SK-N-SH (cell line): Measurements from ENCODE around the gene CDH15. TPM values are rescaled to one million over a fixed set of nuclear protein-coding genes. Genes with fewer than 3 reads are reported as not detected.

Experiments
- CTCF ChIA-PET: fragments of 300-600, 350-600 bp; formaldehyde crosslinking; extraction: SDS; loops from one replicate; lab custom pipeline; 2021; lab: Yijun Ruan, JAX
- POLR2A ChIA-PET: fragments of 350-600 bp; sonication (Branson Sonifier 250); formaldehyde crosslinking; extraction: SDS; loops from one replicate; lab custom pipeline; 2020; ENCODE audit warnings: antibody characterized with exemption, inconsistent platforms; lab: Yijun Ruan, JAX
- DNase-seq: peaks from one replicate; pipeline ENCODE4 v3.0.0; 2012
- H2AFZ ChIP-seq: fragments of 200-600 bp; sonication (generic); 2 replicates; pipeline ENCODE4 v1.8.1; 2016; ENCODE audit warnings: antibody characterized with exemption, mild to moderate bottlenecking, low read depth
- H3F3A ChIP-seq: fragments of 200-600 bp; sonication (generic); replicated peaks from 2 replicates; pipeline ENCODE3; 2016; ENCODE audit warnings: antibody characterized with exemption, mild to moderate bottlenecking; ENCODE audit not compliant: insufficient read depth
- H3K27ac ChIP-seq, 2 experiments: fragments of 200-500 bp in 1 of 2; fragments of 200-600 bp in 1 of 2; sonication (Bioruptor generic) in 1 of 2; sonication (generic), shearing (Covaris generic) in 1 of 2; 2 replicates each; pipeline versions ENCODE4 v1.5.1 to v1.6.1; 2014 to 2016; ENCODE audit warnings: low read depth in 2 of 2, inconsistent platforms in 1 of 2, low read length in 1 of 2, mild to moderate bottlenecking in 1 of 2, mixed read lengths in 1 of 2
- H3K27me3 ChIP-seq: fragments of 200-600 bp; sonication (generic), shearing (Covaris generic); 2 replicates; pipeline ENCODE4 v1.6.1; 2016; ENCODE audit warnings: mixed run types; ENCODE audit not compliant: insufficient read depth
- H3K36me3 ChIP-seq, 2 experiments: fragments of 200-500 bp in 1 of 2; fragments of 200-600 bp in 1 of 2; sonication (Bioruptor generic) in 1 of 2; sonication (generic) in 1 of 2; replicated peaks in 1 of 2; 2 replicates each; pipeline versions ENCODE3 to v1.5.1; 2014 to 2016; ENCODE audit warnings: low read length in 1 of 2, mild to moderate bottlenecking in 1 of 2; ENCODE audit not compliant: insufficient read depth in 2 of 2, control insufficient read depth in 1 of 2
- H3K4me1 ChIP-seq, 2 experiments: fragments of 200-500 bp in 1 of 2; fragments of 200-600 bp in 1 of 2; sonication (Bioruptor generic) in 1 of 2; sonication (generic), shearing (Covaris generic) in 1 of 2; 2 replicates each; pipeline versions ENCODE4 v1.5.1 to v1.6.1; 2014 to 2016; ENCODE audit warnings: low read depth in 1 of 2, low read length in 1 of 2, mixed run types in 1 of 2; ENCODE audit not compliant: insufficient read depth in 2 of 2, control insufficient read depth in 1 of 2
- H3K4me2 ChIP-seq: fragments of 200-600 bp; sonication (generic), shearing (Covaris generic); 2 replicates; pipeline ENCODE4 v1.6.1; 2017; ENCODE audit warnings: mixed run types
- H3K4me3 ChIP-seq, 2 experiments: fragments of 200-500 bp in 1 of 2; fragments of 200-600 bp in 1 of 2; sonication (Bioruptor generic) in 1 of 2; sonication (generic), shearing (Covaris generic) in 1 of 2; 2 replicates each; pipeline versions ENCODE4 v1.5.1 to v1.8.1; 2014 to 2016; ENCODE audit warnings: low read depth in 2 of 2, inconsistent platforms in 1 of 2, low read length in 1 of 2, mild to moderate bottlenecking in 1 of 2, mixed read lengths in 1 of 2, moderate library complexity in 1 of 2
- H3K79me2 ChIP-seq: fragments of 200-600 bp; sonication (generic); 2 replicates; pipeline ENCODE4 v1.8.1; 2017; ENCODE audit warnings: mild to moderate bottlenecking; ENCODE audit not compliant: insufficient read depth
- H3K9ac ChIP-seq: fragments of 200-600 bp; sonication (generic); 2 replicates; pipeline ENCODE4 v1.6.1; 2017; ENCODE audit warnings: mixed run types
- H3K9me2 ChIP-seq: fragments of 200-600 bp; sonication (generic); 2 replicates; pipeline ENCODE4 v1.6.1; 2017; ENCODE audit warnings: mixed run types
- H3K9me3 ChIP-seq: fragments of 200-600 bp; sonication (generic); 2 replicates; pipeline ENCODE4 v1.6.1; 2017; ENCODE audit warnings: mixed run types, mild to moderate bottlenecking, moderate library complexity
- H4K20me1 ChIP-seq: fragments of 200-600 bp; sonication (generic); 2 replicates; pipeline ENCODE4 v1.6.1; 2017; ENCODE audit warnings: mild to moderate bottlenecking, mixed run types; ENCODE audit not compliant: insufficient read depth
- FOXJ3 ChIP-seq: sonication (generic); formaldehyde crosslinking; IDR thresholded peaks from 2 replicates; pipeline ENCODE4 v1.5.1; 2020; ENCODE audit warnings: mild to moderate bottlenecking, missing genetic modification reagents
- FOXM1 ChIP-seq: IDR thresholded peaks from 2 replicates; pipeline ENCODE4 v1.4.0; 2012; ENCODE audit warnings: low read depth, mild to moderate bottlenecking
- GATA2 ChIP-seq: sonication (generic); formaldehyde crosslinking; IDR thresholded peaks from 2 replicates; pipeline ENCODE4 v1.5.0; 2020; ENCODE audit warnings: mild to moderate bottlenecking, missing genetic modification reagents
- JUND ChIP-seq: IDR thresholded peaks from 2 replicates; pipeline ENCODE4 v1.4.0; 2012
- NRF1 ChIP-seq: IDR thresholded peaks from 2 replicates; pipeline ENCODE4 v1.6.1; 2012; ENCODE audit warnings: low read depth, mild to moderate bottlenecking, low read length
- TCF12 ChIP-seq: IDR thresholded peaks from 2 replicates; pipeline ENCODE4 v1.4.0; 2012
- WGBS: methylation state at CpG from one replicate; pipeline ENCODE4 v1.1.6; 2017; ENCODE audit warnings: low lambda C conversion rate; 5-methylcytosine and 5-hydroxymethylcytosine counted together
- polyA plus RNA-seq, 3 experiments: library from polyadenylated mRNA; depleted of rRNA; stranded (reverse); fragments of >200 nt; gene quantifications; 2 replicates each; pipeline ENCODE4 v1.2.3, GENCODE V29; 2012
- TF ChIP-seq, protein P1 (sequence below): IDR thresholded peaks from 2 replicates; pipeline ENCODE4 v1.4.0; 2012; ENCODE audit warnings: low read depth
- TF ChIP-seq, protein P2 (sequence below): fragments of 150-350 bp; IDR thresholded peaks from 2 replicates; pipeline ENCODE4 v1.6.1; 2017; ENCODE audit warnings: antibody characterized with exemption, low read length, low read depth, borderline replicate concordance
- TF ChIP-seq, protein P3 (sequence below): IDR thresholded peaks from 2 replicates; pipeline ENCODE4 v1.6.1; 2012; ENCODE audit warnings: mild to moderate bottlenecking, low read depth, low read length, moderate library complexity

The CDH15 gene
- polyA plus RNA-seq, 1 of the 3 experiments (the other 2 are of a cell fraction): 0.03 TPM

DNA sequence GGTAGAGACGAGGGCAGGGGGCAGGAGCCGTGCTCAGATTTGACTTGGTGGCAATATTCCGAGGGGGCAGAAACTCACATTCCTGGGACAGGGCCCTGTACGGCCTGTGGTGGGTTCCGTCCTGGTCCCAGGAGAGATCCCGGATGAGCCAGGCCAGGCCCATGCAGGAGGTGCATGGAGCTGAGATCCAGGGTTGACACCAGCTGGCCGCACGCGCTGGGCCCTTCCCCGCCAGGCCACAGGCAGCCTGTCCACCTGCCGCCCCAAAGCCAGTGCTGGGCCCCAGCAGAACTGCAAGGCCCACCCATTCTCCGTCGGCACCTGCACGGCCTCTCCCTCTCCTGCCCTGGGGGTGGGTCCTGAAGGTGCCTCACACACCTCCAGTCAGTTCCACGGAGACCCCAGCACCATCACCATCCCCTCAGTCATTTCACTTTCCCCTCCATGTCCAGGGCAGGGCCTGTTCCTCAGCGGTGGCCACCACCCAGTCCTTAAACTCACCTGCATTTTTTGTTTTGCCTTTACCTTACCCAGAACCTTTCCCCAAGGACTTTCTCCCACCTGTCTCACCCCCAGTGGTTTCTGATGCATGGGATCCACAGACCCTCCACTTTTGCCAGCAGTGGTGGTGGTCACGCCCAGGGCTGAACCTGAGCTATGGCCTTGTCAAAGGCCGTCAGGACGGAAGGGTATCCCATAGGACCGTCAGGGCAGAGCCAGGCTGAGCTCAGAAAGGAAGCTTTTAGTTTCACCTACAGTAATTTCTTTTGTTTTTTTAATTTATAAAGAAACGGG, 25.1 kb upstream of the CDH15 start:
- no peaks in the 10 kb centered on the region for H3K9me2 ChIP-seq
- no peak for DNase-seq
- WGBS: 96% methylated on average over 13 of the region's 21 CpGs
- H3K79me2 ChIP-seq: no peaks in the 10 kb centered on the region
- no peak overlapping the region for H3K4me2 ChIP-seq
- no peak overlapping the region for H3K9ac ChIP-seq
- no peak overlapping the region for H3K4me3 ChIP-seq
- CTCF ChIA-PET: interaction anchor here (1.4 kb wide), 1 partner anchor 21 kb away, joined by 3 read pairs; no protein-coding TSS in a partner anchor
- 0 out of 2 replicates have a peak, but pooled peaks cover 5% of the 10 kb centered on the region for H4K20me1 ChIP-seq
- H3K9me3 ChIP-seq: no peaks in the 10 kb centered on the region
- H3K27ac ChIP-seq: no peak overlapping the region
- H3K36me3 ChIP-seq: peaks cover 5 to 17% of the 10 kb centered on the region in 2 experiments
- H3F3A ChIP-seq: no peaks in the 10 kb centered on the region
- POLR2A ChIA-PET: no interaction called here
- TF ChIP-seq GATA2 (CRISPR knock-in tag) (no peak), FOXJ3 (CRISPR knock-in tag) (no peak)
- TF ChIP-seq, protein P1, sequence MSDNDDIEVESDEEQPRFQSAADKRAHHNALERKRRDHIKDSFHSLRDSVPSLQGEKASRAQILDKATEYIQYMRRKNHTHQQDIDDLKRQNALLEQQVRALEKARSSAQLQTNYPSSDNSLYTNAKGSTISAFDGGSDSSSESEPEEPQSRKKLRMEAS: no peak
- H3K27me3 ChIP-seq: no peaks in the 10 kb centered on the region
- peaks cover 0 to 24% of the 10 kb centered on the region in 2 experiments; a peak in 1 of 4 replicates for H3K4me1 ChIP-seq
- no peak overlapping the region for H2AFZ ChIP-seq

DNA sequence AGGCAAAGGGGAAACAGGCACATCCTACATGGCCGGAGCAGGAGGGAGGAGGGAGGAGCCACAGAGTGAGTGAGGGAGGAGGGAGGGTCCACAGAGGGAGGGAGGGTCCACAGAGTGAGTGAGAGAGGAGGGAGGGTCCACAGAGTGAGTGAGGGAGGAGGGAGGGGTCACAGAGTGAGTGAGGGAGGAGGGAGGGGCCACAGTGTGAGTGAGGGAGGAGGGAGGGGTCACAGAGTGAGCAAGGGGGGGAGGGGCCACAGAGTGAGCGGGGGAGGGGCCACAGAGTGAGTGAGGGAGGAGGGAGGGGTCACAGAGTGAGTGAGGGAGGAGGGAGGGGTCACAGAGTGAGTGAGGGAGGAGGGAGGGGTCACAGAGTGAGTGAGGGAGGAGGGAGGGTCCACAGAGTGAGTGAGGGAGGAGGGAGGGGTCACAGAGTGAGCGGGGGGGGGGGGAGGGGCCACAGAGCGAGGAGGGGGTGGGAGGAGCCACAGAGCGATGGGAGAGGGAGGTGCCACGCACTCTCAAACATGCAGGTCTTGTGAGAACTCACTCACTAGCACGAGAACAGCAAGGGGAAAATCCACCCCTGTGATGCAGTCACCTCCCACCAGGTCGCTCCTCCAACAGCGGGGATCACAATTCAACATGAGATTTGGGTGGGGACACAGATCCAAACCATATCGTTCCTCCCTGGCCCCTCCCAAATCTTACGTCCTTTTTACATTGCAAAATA, 24.3 kb upstream of the CDH15 start:
- Histone ChIP-seq H3K9ac (no peak overlapping the region), H3K4me1 (peaks cover 0 to 33% of the 10 kb centered on the region in 2 experiments; a peak in 1 of 4 replicates), H4K20me1 (0 out of 2 replicates have a peak, but pooled peaks cover 5% of the 10 kb centered on the region), H3K4me3 (no peak overlapping the region), H3F3A (no peaks in the 10 kb centered on the region), H3K9me2 (no peaks in the 10 kb centered on the region), H2AFZ (no peak overlapping the region), H3K36me3 (peaks cover 5 to 17% of the 10 kb centered on the region in 2 experiments), H3K27me3 (no peaks in the 10 kb centered on the region), H3K27ac (no peak overlapping the region), H3K9me3 (no peaks in the 10 kb centered on the region), H3K79me2 (no peaks in the 10 kb centered on the region), H3K4me2 (no peak overlapping the region)
- TF ChIP-seq, protein P2, sequence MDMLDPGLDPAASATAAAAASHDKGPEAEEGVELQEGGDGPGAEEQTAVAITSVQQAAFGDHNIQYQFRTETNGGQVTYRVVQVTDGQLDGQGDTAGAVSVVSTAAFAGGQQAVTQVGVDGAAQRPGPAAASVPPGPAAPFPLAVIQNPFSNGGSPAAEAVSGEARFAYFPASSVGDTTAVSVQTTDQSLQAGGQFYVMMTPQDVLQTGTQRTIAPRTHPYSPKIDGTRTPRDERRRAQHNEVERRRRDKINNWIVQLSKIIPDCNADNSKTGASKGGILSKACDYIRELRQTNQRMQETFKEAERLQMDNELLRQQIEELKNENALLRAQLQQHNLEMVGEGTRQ: no peak
- 93% methylated on average over 10 of the region's 11 CpGs for WGBS
- no peak for DNase-seq
- CTCF ChIA-PET: no interaction called here
- POLR2A ChIA-PET: no interaction called here

DNA sequence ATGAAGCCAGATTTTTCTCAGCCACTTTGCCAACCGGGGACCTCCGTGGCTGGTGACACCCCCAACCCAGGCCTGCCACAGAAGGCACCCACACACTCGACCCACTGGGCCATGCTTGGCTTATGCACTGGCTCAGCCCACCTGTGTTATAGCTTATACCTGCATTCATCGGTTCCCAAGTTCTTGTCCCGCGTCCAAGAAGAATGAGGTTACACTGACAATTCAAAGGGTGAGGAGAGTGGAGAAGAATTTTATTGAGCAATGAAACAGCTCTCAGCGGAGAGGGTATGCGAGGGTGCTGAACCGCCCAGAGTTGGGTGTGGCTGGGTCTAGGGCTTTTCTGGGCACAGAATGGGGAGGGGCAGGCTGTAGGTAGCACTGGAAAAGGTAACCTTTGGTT, 22.2 kb upstream of the CDH15 start:
- 96% methylated on average over 9 of the region's 9 CpGs for WGBS
- no peaks in the 10 kb centered on the region for H3K27me3 ChIP-seq
- H2AFZ ChIP-seq: no peak overlapping the region
- peak overlapping the region in 1 of 2 experiments; percentile 97; a peak in 2 of 4 replicates for H3K27ac ChIP-seq
- H3K79me2 ChIP-seq: no peaks in the 10 kb centered on the region
- no peaks in the 10 kb centered on the region for H4K20me1 ChIP-seq
- H3K9me3 ChIP-seq: no peaks in the 10 kb centered on the region
- peaks cover 0 to 35% of the 10 kb centered on the region in 2 experiments; a peak in 1 of 4 replicates for H3K4me1 ChIP-seq
- no peak overlapping the region for H3K9ac ChIP-seq
- no peak overlapping the region for H3K4me2 ChIP-seq
- H3K9me2 ChIP-seq: no peaks in the 10 kb centered on the region
- ChIA-PET POLR2A (no interaction called here), CTCF (interaction anchor here (0.6 to 1.2 kb wide), 5 partner anchors 14 to 394 kb away, joined by 3 to 5 read pairs (median 4); no protein-coding TSS in a partner anchor)
- H3F3A ChIP-seq: peaks cover 3% of the 10 kb centered on the region
- TF ChIP-seq FOXM1 (no peak), TCF12 (no peak), JUND (no peak), NRF1 (no peak)
- TF ChIP-seq, protein P3, sequence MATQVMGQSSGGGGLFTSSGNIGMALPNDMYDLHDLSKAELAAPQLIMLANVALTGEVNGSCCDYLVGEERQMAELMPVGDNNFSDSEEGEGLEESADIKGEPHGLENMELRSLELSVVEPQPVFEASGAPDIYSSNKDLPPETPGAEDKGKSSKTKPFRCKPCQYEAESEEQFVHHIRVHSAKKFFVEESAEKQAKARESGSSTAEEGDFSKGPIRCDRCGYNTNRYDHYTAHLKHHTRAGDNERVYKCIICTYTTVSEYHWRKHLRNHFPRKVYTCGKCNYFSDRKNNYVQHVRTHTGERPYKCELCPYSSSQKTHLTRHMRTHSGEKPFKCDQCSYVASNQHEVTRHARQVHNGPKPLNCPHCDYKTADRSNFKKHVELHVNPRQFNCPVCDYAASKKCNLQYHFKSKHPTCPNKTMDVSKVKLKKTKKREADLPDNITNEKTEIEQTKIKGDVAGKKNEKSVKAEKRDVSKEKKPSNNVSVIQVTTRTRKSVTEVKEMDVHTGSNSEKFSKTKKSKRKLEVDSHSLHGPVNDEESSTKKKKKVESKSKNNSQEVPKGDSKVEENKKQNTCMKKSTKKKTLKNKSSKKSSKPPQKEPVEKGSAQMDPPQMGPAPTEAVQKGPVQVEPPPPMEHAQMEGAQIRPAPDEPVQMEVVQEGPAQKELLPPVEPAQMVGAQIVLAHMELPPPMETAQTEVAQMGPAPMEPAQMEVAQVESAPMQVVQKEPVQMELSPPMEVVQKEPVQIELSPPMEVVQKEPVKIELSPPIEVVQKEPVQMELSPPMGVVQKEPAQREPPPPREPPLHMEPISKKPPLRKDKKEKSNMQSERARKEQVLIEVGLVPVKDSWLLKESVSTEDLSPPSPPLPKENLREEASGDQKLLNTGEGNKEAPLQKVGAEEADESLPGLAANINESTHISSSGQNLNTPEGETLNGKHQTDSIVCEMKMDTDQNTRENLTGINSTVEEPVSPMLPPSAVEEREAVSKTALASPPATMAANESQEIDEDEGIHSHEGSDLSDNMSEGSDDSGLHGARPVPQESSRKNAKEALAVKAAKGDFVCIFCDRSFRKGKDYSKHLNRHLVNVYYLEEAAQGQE: no peak
- no peak for DNase-seq
- peaks cover 5 to 17% of the 10 kb centered on the region in 2 experiments for H3K36me3 ChIP-seq
- H3K4me3 ChIP-seq: no peak overlapping the region
